MM.1S (cell line): Measurements from ENCODE around the gene GPR87.

ENCODE experiments used
- DNase-seq: peaks from one replicate; pipeline ENCODE4 v3.0.0-alpha.2; 2015
- H2AFZ ChIP-seq: fragments of 300-600 bp; sonication (generic); 2 replicates; pipeline ENCODE4 v1.6.0; 2016; ENCODE audit warnings: antibody characterized with exemption, low read length
- H3F3A ChIP-seq: fragments of 300-600 bp; sonication (generic); 2 replicates; pipeline ENCODE4 v1.6.1; 2016; ENCODE audit warnings: mild to moderate bottlenecking, antibody characterized with exemption, low read length, moderate library complexity, mixed read lengths; ENCODE audit not compliant: insufficient read depth
- H3K27ac ChIP-seq: fragments of 300-600 bp; sonication (generic); 2 replicates; pipeline ENCODE4 v1.5.1; 2016; ENCODE audit warnings: mild to moderate bottlenecking, low read length
- H3K27me3 ChIP-seq: fragments of 300-600 bp; sonication (generic); replicated peaks from 2 replicates; pipeline ENCODE4 v1.6.0; 2016; ENCODE audit warnings: low read length; ENCODE audit not compliant: insufficient read depth
- H3K36me3 ChIP-seq: fragments of 300-600 bp; sonication (generic); replicated peaks from 2 replicates; pipeline ENCODE4 v1.6.1; 2016; ENCODE audit warnings: mild to moderate bottlenecking, low read length, mixed read lengths; ENCODE audit not compliant: insufficient read depth
- H3K4me1 ChIP-seq: fragments of 300-600 bp; sonication (generic); 2 replicates; pipeline ENCODE4 v1.6.1; 2016; ENCODE audit warnings: low read length, mixed read lengths
- H3K4me2 ChIP-seq: fragments of 300-600 bp; sonication (generic); 2 replicates; pipeline ENCODE4 v1.6.0; 2016; ENCODE audit warnings: low read depth, low read length
- H3K4me3 ChIP-seq: fragments of 300-600 bp; sonication (generic); 2 replicates; pipeline ENCODE4 v1.5.1; 2016; ENCODE audit warnings: low read length, mixed read lengths
- H3K79me2 ChIP-seq: fragments of 300-600 bp; sonication (generic); 2 replicates; pipeline ENCODE4 v1.6.1; 2016; ENCODE audit warnings: mixed run types, low read length, mixed read lengths
- H3K9ac ChIP-seq: fragments of 300-600 bp; sonication (generic); 2 replicates; pipeline ENCODE4 v1.6.1; 2016; ENCODE audit warnings: low read length, mixed read lengths
- H3K9me2 ChIP-seq: fragments of 300-600 bp; sonication (generic); replicated peaks from 2 replicates; pipeline ENCODE4 v1.6.1; 2016; ENCODE audit warnings: mild to moderate bottlenecking, low read length, mixed read lengths; ENCODE audit not compliant: insufficient read depth
- H3K9me3 ChIP-seq: fragments of 300-600 bp; sonication (generic); replicated peaks from 2 replicates; pipeline ENCODE4 v1.6.1; 2016; ENCODE audit warnings: mild to moderate bottlenecking, low read length, mixed read lengths; ENCODE audit not compliant: insufficient read depth
- H4K20me1 ChIP-seq: fragments of 300-600 bp; sonication (generic); 2 replicates; pipeline ENCODE4 v1.6.1; 2016; ENCODE audit warnings: mild to moderate bottlenecking, low read length, moderate library complexity, mixed read lengths; ENCODE audit not compliant: insufficient read depth
- CTCF ChIP-seq: fragments of 300-600 bp; sonication (generic); IDR thresholded peaks from 2 replicates; pipeline ENCODE4 v1.5.1; 2016; ENCODE audit warnings: antibody characterized with exemption, low read length, mixed read lengths
- EZH2 ChIP-seq: fragments of 300-600 bp; sonication (generic); optimal IDR thresholded peaks from 2 replicates; pipeline ENCODE3; 2017; ENCODE audit warnings: low read depth, mild to moderate bottlenecking, antibody characterized with exemption, low read length, mixed read lengths
- EZH2phosphoT487 ChIP-seq: fragments of 300-600 bp; sonication (generic); IDR thresholded peaks from 2 replicates; pipeline ENCODE4 v1.6.1; 2018; ENCODE audit warnings: antibody characterized with exemption, low read length

Gene GPR87

GRCh38 chr3:151305775-151306151 lies 10.9 kb downstream of the GPR87 start:
- H3K27ac ChIP-seq = no peak overlapping the region
- H3K9ac ChIP-seq = no peak overlapping the region

GRCh38 chr3:151305060-151305774 lies 11.4 kb downstream of the GPR87 start:
- DNase-seq = peak; percentile 33
- no peaks in the 10 kb centered on the region for H3K79me2 ChIP-seq
- no peak overlapping the region for H3K4me3 ChIP-seq
- peaks cover 11% of the 10 kb centered on the region for H3K4me1 ChIP-seq
- no peak overlapping the region for H3K9ac ChIP-seq
- H2AFZ ChIP-seq = no peak overlapping the region
- no peak overlapping the region for H3K27ac ChIP-seq
- H3K27me3 ChIP-seq = no peaks in the 10 kb centered on the region
- TF ChIP-seq CTCF (0 out of 2 replicates have a peak, but pooled peaks have one; percentile 7), EZH2 (no peak)
- no peaks in the 10 kb centered on the region for H3F3A ChIP-seq
- peak overlapping the region; percentile 2; the same call in 1 of the 2 replicates for H3K4me2 ChIP-seq
- H4K20me1 ChIP-seq = no peaks in the 10 kb centered on the region
- no peaks in the 10 kb centered on the region for H3K9me3 ChIP-seq
- no peaks in the 10 kb centered on the region for H3K36me3 ChIP-seq
- no peaks in the 10 kb centered on the region for H3K9me2 ChIP-seq

More at GRCh38 chr3:151305775-151306151, 10.9 kb downstream of the GPR87 start:
- no peak for TF ChIP-seq CTCF
- Histone ChIP-seq H3K4me1 (peaks cover 11% of the 10 kb centered on the region), H3K36me3 (no peaks in the 10 kb centered on the region), H3K27me3 (no peaks in the 10 kb centered on the region), H3K4me3 (no peak overlapping the region), H2AFZ (no peak overlapping the region), H3K9me3 (no peaks in the 10 kb centered on the region), H4K20me1 (no peaks in the 10 kb centered on the region), H3F3A (no peaks in the 10 kb centered on the region), H3K4me2 (0 out of 2 replicates have a peak overlapping the region, but pooled peaks have one; percentile 2), H3K79me2 (no peaks in the 10 kb centered on the region), H3K9me2 (no peaks in the 10 kb centered on the region)
- DNase-seq = no peak

- Histone ChIP-seq H3K27ac (no peak overlapping the region), H3K9ac (no peak overlapping the region), H3K4me1 (peaks cover 11% of the 10 kb centered on the region), H3K9me3 (no peaks in the 10 kb centered on the region), H2AFZ (no peak overlapping the region), H3K4me3 (no peak overlapping the region), H4K20me1 (no peaks in the 10 kb centered on the region), H3K79me2 (no peaks in the 10 kb centered on the region), H3K4me2 (no peak overlapping the region), H3K27me3 (no peaks in the 10 kb centered on the region), H3K9me2 (no peaks in the 10 kb centered on the region), H3F3A (no peaks in the 10 kb centered on the region), H3K36me3 (no peaks in the 10 kb centered on the region)
- TF ChIP-seq EZH2 (no peak), EZH2phosphoT487 (no peak), CTCF (no peak)
- no peak for DNase-seq
Measured at GRCh38 chr3:151303751-151304150, 12.9 kb downstream of the GPR87 start.
